PFSK-1 (cell line): ENCODE data around the gene UNC93A.

Experiments used
- FOXP2 ChIP-seq: optimal IDR thresholded peaks from 2 replicates; pipeline ENCODE3; 2011; ENCODE audit warnings: borderline replicate concordance, control low read depth, inconsistent platforms; ENCODE audit not compliant: insufficient read depth; ENCODE audit errors: extremely low read length, extremely low read depth
- POLR2AphosphoS5 ChIP-seq: IDR thresholded peaks from 2 replicates; pipeline ENCODE4 v1.6.1; 2012; ENCODE audit warnings: low read depth, mild to moderate bottlenecking, control low read depth, low read length, moderate library complexity
- REST ChIP-seq, 2 experiments: IDR thresholded peaks; 2 replicates each; pipeline versions ENCODE4 v1.6.1 to v1.8.0; 2011 to 2012; ENCODE audit warnings: low read depth in 2 of 2, low read length in 2 of 2, control low read depth in 1 of 2, inconsistent platforms in 1 of 2, mild to moderate bottlenecking in 1 of 2, moderate library complexity in 1 of 2; ENCODE audit not compliant: insufficient read depth in 1 of 2
- SIN3A ChIP-seq: IDR thresholded peaks from 2 replicates; pipeline ENCODE4 v1.6.1; 2012; ENCODE audit warnings: mild to moderate bottlenecking, low read length, moderate library complexity, borderline replicate concordance; ENCODE audit not compliant: insufficient read depth
- TAF1 ChIP-seq: IDR thresholded peaks from 2 replicates; pipeline ENCODE4 v1.6.1; 2012; ENCODE audit warnings: low read length, control low read depth, borderline replicate concordance; ENCODE audit not compliant: insufficient read depth

The UNC93A gene

GRCh38 chr6:167336844-167337630, 45.9 kb downstream of the UNC93A start:
- TF ChIP-seq FOXP2 (no peak), REST (IDR thresholded peaks at IDR 0.05; ENCODE audit: insufficient read depth in 1 of 2, low read depth in 2 of 2, low read length in 2 of 2) (no peak), SIN3A (no peak), POLR2AphosphoS5 (no peak), TAF1 (no peak)

GRCh38 chr6:167337675-167338449, 46.7 kb downstream of the UNC93A start:
- no peak for TF ChIP-seq POLR2AphosphoS5
- TF ChIP-seq TAF1: no peak
- TF ChIP-seq REST (IDR thresholded peaks at IDR 0.05; ENCODE audit: insufficient read depth in 1 of 2, low read depth in 2 of 2, low read length in 2 of 2): no peak
- TF ChIP-seq FOXP2: no peak
- TF ChIP-seq SIN3A: no peak

GRCh38 chr6:167338541-167339117, 47.5 kb downstream of the UNC93A start:
- TF ChIP-seq POLR2AphosphoS5 (no peak), REST (IDR thresholded peaks at IDR 0.05; ENCODE audit: insufficient read depth in 1 of 2, low read depth in 2 of 2, low read length in 2 of 2) (no peak), SIN3A (no peak), FOXP2 (no peak), TAF1 (no peak)

- TF ChIP-seq FOXP2: no peak
- TF ChIP-seq TAF1: no peak
- no peak for TF ChIP-seq POLR2AphosphoS5
- TF ChIP-seq SIN3A: no peak
- no peak for TF ChIP-seq REST (IDR thresholded peaks at IDR 0.05; ENCODE audit: insufficient read depth in 1 of 2, low read depth in 2 of 2, low read length in 2 of 2)
Measured at GRCh38 chr6:167341038-167341583, 50.0 kb downstream of the UNC93A start.
